Stomach (tissue), 9 donors: Measurements from ENCODE around the gene RAB3GAP2. TPM values are rescaled to one million over a fixed set of nuclear protein-coding genes. Genes with fewer than 3 reads are reported as not detected.

Experiments used
- DNase-seq, 2 donors: peaks; one replicate each; pipeline versions ENCODE4 v3.0.0 to v3.0.0-alpha.2; 2013 to 2019
- H3K27ac ChIP-seq, 5 donors: fragments of 200-600 bp in 4 of 5; sonication (generic) in 4 of 5; one replicate each; pipeline ENCODE4 v1.5.1; 2013 to 2019; ENCODE audit warnings: mild to moderate bottlenecking in 1 of 5, moderate library complexity in 1 of 5
- H3K27me3 ChIP-seq, 3 donors: fragments of 200-600 bp; sonication (generic); one replicate each; pipeline ENCODE4 v1.5.1; 2017 to 2019; ENCODE audit warnings: mixed run types in 1 of 3
- H3K36me3 ChIP-seq, 4 donors: fragments of 200-600 bp; sonication (generic); 1 replicate in 3 of 4; 2 replicates in 1 of 4; pipeline ENCODE4 v1.5.1; 2016 to 2019
- H3K4me1 ChIP-seq, 4 donors: fragments of 200-600 bp; sonication (generic); one replicate each; pipeline ENCODE4 v1.5.1; 2016 to 2019
- H3K4me3 ChIP-seq, 4 donors: fragments of 200-600 bp; sonication (generic) in 3 of 4; one replicate each; pipeline ENCODE4 v1.5.1; 2016 to 2019; ENCODE audit warnings: mild to moderate bottlenecking in 1 of 4
- H3K9me3 ChIP-seq, 4 donors: fragments of 200-600 bp; sonication (generic); one replicate each; pipeline ENCODE4 v1.5.1; 2016 to 2019
- EP300 ChIP-seq: sonication (generic); formaldehyde crosslinking; IDR thresholded peaks from one replicate; pipeline ENCODE4 v1.6.1; 2017; ENCODE audit warnings: antibody characterized with exemption
- POLR2A ChIP-seq, 4 donors: fragments of 450-650 bp; IDR thresholded peaks; one replicate each; pipeline ENCODE4 v1.6.1; 2016; ENCODE audit warnings: antibody characterized with exemption in 4 of 4, control low read depth in 2 of 4, mild to moderate bottlenecking in 1 of 4, moderate library complexity in 1 of 4
- POLR2AphosphoS5 ChIP-seq, 3 donors: sonication (generic); formaldehyde crosslinking; IDR thresholded peaks; one replicate each; pipeline ENCODE4 v1.6.1; 2016; ENCODE audit warnings: antibody characterized with exemption in 3 of 3
- WGBS, 5 donors: extraction: QIAGEN DNeasy Blood & Tissue Kit in 3 of 5; methylation state at CpG; one replicate each; pipeline versions ENCODE4 v1.1.5 to v1.1.7; 2013 to 2018; 5-methylcytosine and 5-hydroxymethylcytosine counted together
- intact Hi-C: fragments of 100-400 bp; cut with DNase I; formaldehyde crosslinking; loops from one replicate; pipeline ENCODE4 v1.15.1; 2023; ENCODE audit warnings: low total_unique reads
- polyA plus RNA-seq, 3 donors: library from polyadenylated mRNA; stranded (reverse); fragments of 200-250 nt; gene quantifications; one replicate each; pipeline ENCODE4 v1.2.3, GENCODE V29; 2013
- total RNA-seq, 5 donors: library from RNA; depleted of rRNA; stranded (reverse); fragments of >200 nt; gene quantifications; one replicate each; pipeline versions ENCODE4 v1.1.0 to v1.2.3, GENCODE V29; 2014 to 2016
- TF ChIP-seq, protein P1 (sequence below), 7 experiments: fragments of 450-650 bp in 4 of 7; fragments of 200-600 bp in 3 of 7; sonication (generic) in 3 of 7; IDR thresholded peaks; one replicate each; pipeline ENCODE4 v1.5.1; 2016 to 2019; ENCODE audit warnings: antibody characterized with exemption in 7 of 7, control low read depth in 2 of 7, mild to moderate bottlenecking in 1 of 7
- donor health status: healthy with polysubstance abuse.
- donor health status: Bipolar disorder and iron deficiency.
- donor health status: healthy.

RAB3GAP2 gene
- total and polyA plus RNA-seq, 8 donors = 3.7 to 56.0 (median 14.8) TPM

DNA sequence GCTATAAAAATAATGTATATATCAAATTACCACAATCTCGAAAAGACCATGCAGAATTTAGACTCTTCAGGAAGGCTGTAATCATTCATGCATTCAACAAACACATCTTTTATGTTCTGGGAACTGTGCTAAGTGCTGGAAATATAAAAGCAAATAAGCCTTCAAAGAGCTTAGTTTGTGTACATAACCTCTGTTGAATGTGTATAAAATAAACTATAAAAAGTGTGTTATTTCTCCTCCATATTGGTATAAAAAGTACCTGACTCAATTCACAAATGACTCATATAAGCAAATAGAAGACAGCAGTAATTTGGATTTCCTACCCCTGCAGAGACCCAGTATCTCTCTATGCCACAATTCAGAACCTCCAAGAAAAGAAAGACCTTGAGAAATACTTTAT, 36.8 kb downstream of the RAB3GAP2 start:
- DNase-seq = peak in 1 of 2 donors; percentile 19
- intact Hi-C loops = no loop called here
- TF ChIP-seq, protein P1, sequence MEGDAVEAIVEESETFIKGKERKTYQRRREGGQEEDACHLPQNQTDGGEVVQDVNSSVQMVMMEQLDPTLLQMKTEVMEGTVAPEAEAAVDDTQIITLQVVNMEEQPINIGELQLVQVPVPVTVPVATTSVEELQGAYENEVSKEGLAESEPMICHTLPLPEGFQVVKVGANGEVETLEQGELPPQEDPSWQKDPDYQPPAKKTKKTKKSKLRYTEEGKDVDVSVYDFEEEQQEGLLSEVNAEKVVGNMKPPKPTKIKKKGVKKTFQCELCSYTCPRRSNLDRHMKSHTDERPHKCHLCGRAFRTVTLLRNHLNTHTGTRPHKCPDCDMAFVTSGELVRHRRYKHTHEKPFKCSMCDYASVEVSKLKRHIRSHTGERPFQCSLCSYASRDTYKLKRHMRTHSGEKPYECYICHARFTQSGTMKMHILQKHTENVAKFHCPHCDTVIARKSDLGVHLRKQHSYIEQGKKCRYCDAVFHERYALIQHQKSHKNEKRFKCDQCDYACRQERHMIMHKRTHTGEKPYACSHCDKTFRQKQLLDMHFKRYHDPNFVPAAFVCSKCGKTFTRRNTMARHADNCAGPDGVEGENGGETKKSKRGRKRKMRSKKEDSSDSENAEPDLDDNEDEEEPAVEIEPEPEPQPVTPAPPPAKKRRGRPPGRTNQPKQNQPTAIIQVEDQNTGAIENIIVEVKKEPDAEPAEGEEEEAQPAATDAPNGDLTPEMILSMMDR (IDR thresholded peaks at IDR 0.05) = no peak
- TF ChIP-seq POLR2AphosphoS5 (IDR thresholded peaks at IDR 0.05) (no peak), POLR2A (IDR thresholded peaks at IDR 0.05) (no peak)
- Histone ChIP-seq H3K4me3 (no peak overlapping the region), H3K36me3 (peaks cover 3 to 15% (median 11%) of the 10 kb centered on the region in 4 donors), H3K27ac (no peak overlapping the region), H3K4me1 (peaks cover 0 to 25% (median 11%) of the 10 kb centered on the region in 4 donors), H3K9me3 (no peaks in the 10 kb centered on the region), H3K27me3 (no peaks in the 10 kb centered on the region)
- WGBS, 5 donors = 22 to 49% (median 31%) methylated on average over 1 of the region's 1 CpG

DNA sequence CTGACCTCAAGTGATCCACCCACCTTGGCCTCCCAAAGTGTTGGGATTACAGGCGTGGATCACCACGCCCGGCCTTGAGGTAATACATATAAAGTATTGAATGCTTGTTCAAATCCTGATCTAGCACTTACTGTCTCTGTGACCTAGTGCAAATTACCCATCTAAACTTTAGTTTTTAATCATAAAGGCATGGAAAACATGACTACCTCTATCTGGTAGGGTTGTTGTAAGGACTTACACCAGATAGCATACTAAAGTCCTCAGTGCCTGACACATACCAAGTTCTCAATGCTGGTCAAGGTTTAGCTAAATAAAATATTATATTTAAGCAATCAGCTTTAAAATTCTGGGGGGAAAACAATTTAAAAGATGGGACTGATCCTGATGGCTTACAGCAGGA, 38.3 kb downstream of the RAB3GAP2 start:
- WGBS, 5 donors = 92 to 100% (median 98%) methylated on average over 3 of the region's 3 CpGs
- peaks cover 3 to 21% (median 12%) of the 10 kb centered on the region in 4 donors for H3K36me3 ChIP-seq
- no peak overlapping the region for H3K27ac ChIP-seq
- no peak overlapping the region for H3K4me3 ChIP-seq
- H3K9me3 ChIP-seq = no peaks in the 10 kb centered on the region
- H3K27me3 ChIP-seq = no peaks in the 10 kb centered on the region
- DNase-seq = no peak
- peaks cover 0 to 22% (median 7%) of the 10 kb centered on the region in 4 donors for H3K4me1 ChIP-seq
- TF ChIP-seq POLR2A (IDR thresholded peaks at IDR 0.05) (no peak), EP300 (no peak), POLR2AphosphoS5 (IDR thresholded peaks at IDR 0.05) (no peak)
- TF ChIP-seq, protein P1 (IDR thresholded peaks at IDR 0.05) = no peak
- intact Hi-C loops = no loop called here

DNA sequence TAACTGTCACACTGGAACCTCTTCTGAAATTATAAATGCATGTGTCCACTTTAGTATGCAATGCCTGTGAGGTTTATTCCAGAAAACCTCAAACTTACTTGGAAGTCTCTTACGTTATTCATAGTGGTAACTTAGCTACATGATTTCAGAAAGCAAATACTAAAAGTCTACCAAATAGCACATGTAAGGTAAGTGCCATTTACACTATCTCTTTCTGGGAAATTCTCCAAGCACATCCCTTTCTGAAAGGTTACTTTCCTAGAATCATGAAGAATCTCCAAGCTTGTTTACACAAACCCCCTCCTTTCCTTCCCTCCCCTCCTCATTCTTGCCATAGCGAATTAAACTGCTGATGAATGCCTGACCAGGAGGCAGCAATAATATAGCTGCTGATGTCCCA, 42.5 kb downstream of the RAB3GAP2 start:
- no peaks in the 10 kb centered on the region for H3K9me3 ChIP-seq
- no peak overlapping the region for H3K4me3 ChIP-seq
- TF ChIP-seq, protein P1 (IDR thresholded peaks at IDR 0.05) = no peak
- TF ChIP-seq POLR2AphosphoS5 (IDR thresholded peaks at IDR 0.05) (no peak), POLR2A (IDR thresholded peaks at IDR 0.05) (no peak), EP300 (no peak)
- intact Hi-C loops = no loop called here
- no peak overlapping the region for H3K27ac ChIP-seq
- no peaks in the 10 kb centered on the region for H3K27me3 ChIP-seq
- no peak for DNase-seq
- H3K4me1 ChIP-seq = peaks cover 0 to 31% (median 14%) of the 10 kb centered on the region in 4 donors
- peaks cover 3 to 25% (median 19%) of the 10 kb centered on the region in 4 donors for H3K36me3 ChIP-seq
- WGBS, 5 donors = 75 to 86% (median 81%) methylated on average over 2 of the region's 2 CpGs

DNA sequence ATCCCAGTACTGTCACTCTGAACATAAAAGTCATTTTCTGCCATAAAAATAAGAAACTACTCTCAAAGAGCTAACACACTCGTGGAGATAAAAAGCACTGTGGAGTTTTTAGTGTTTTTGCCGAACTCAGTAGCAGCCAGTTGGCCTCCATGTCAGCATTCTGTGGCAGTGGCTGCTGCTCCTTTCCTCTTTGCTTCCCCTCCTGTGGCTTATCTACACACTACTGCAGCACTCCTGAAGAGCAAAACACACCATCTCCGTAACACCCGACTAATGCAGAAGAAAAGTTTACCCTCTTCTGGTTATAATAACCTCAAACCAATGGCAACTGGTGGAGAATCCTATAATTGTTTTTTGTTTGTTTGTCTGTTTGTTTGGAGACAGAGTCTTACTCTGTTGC, 44.9 kb downstream of the RAB3GAP2 start:
- intact Hi-C loops = no loop called here
- Histone ChIP-seq H3K27me3 (no peaks in the 10 kb centered on the region), H3K36me3 (peaks cover 3 to 24% (median 17%) of the 10 kb centered on the region in 4 donors), H3K4me3 (no peak overlapping the region), H3K9me3 (no peaks in the 10 kb centered on the region), H3K4me1 (peaks cover 0 to 36% (median 18%) of the 10 kb centered on the region in 4 donors), H3K27ac (no peak overlapping the region)
- 78 to 90% (median 83%) methylated on average over 4 of the region's 4 CpGs for WGBS, 5 donors
- DNase-seq = no peak
- TF ChIP-seq POLR2A (IDR thresholded peaks at IDR 0.05) (no peak), POLR2AphosphoS5 (IDR thresholded peaks at IDR 0.05) (no peak), EP300 (no peak)
- TF ChIP-seq, protein P1 (IDR thresholded peaks at IDR 0.05) = no peak
